NCI-H2196 treated with DMSO at 0.1 percent for 48 hours (cell line): ENCODE measurements around the gene DOCK4.

ENCODE experiments used
- DNase-seq: peaks from one replicate; lab custom pipeline; 2025; ENCODE audit not compliant: unreplicated experiment; lab: John Stamatoyannopoulos, UW

DOCK4 gene

GRCh38 chr7:112059675-112060074 is 146.5 kb downstream of the DOCK4 start:
- no peak for DNase-seq

DNA sequence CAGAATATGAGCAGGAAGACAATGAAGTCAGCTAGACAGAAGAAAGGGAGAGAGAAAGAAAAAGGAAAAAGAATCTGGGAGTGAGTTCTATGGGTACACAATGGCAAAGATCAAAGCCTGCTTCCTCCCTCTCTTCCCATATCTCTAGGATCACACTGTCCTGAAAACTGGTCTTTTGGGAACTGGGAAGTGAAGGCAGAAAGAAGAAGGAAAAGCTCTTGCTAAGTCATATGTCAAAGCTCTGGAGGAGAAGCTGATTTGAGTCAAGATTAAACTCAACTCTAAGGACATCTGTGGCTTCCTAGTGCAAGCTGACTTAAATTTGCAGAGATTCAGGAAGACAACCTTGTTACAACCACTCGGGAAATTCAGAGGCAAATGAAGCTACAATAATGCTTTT is 147.5 kb downstream of the DOCK4 start:
- DNase-seq = no peak

- DNase-seq = no peak
These were observed 149.8 kb downstream of the DOCK4 start for GRCh38 chr7:112056409-112056808.

GRCh38 chr7:112053737-112054069 is 152.5 kb downstream of the DOCK4 start:
- DNase-seq = no peak

DNA sequence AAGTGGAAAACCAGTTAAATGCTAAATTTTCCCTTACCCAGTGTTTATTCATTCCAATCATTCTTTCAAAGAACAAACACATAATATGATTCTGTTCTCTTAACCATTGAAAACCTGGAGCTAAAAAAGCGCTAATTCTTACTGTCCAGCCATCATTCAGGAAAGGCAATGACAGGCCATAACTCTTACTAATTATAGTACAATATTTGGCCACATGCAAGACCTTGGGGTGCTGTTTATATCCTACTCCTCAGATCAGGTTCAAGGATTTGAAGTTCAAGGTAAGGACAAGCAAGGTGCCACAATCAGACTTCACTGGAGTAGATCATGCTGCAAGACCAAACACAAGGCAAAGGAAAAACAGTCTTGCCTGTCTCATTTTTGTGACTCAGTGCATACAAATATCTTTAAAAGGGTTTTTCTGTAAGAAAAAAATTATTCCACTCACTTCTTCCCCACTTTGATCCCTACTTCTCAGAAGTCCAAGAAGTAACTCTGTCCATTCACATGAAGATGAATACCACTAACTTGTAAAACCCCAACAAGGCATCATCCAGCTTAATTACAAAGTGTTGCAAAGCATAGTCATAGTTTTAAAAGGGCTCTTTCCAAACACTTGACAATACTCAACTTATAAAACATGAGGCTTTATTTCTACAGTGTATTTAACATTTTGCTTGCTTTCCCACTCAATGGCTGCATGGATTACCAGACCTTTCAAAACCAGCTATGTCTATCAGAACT is 153.0 kb downstream of the DOCK4 start:
- no peak for DNase-seq

- DNase-seq = no peak
These were observed 153.7 kb downstream of the DOCK4 start for GRCh38 chr7:112052498-112052897.

GRCh38 chr7:112050250-112050881 is 155.8 kb downstream of the DOCK4 start:
- no peak for DNase-seq

GRCh38 chr7:112049555-112050249 is 156.5 kb downstream of the DOCK4 start:
- no peak for DNase-seq

GRCh38 chr7:112047421-112047820 is 158.8 kb downstream of the DOCK4 start:
- no peak for DNase-seq

GRCh38 chr7:112045222-112045621 is 161.0 kb downstream of the DOCK4 start:
- DNase-seq = no peak

DNA sequence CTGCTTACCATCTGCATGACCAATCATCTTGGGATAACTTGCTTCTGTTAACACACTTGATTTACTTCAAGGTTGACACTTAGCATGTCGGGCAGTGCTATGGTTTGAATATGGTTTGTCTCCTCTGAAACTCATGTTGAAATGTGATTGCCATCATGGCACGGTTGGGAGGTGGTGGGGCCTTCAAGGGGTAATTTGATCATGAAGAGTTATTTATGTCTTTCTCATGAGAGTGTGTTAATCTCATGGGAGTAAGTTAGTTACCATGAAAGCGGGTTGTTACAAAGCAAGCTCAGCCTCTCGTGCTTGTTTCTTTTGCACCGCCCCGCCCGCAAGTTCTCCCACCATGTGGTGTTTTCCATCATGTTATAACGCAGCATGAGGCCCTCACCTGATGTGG is 163.6 kb downstream of the DOCK4 start:
- DNase-seq = no peak

GRCh38 chr7:112038353-112038752 is 167.8 kb downstream of the DOCK4 start:
- DNase-seq = no peak

GRCh38 chr7:112036071-112036470 is 170.1 kb downstream of the DOCK4 start:
- no peak for DNase-seq

GRCh38 chr7:112031689-112032088 is 174.5 kb downstream of the DOCK4 start:
- DNase-seq = no peak

DNA sequence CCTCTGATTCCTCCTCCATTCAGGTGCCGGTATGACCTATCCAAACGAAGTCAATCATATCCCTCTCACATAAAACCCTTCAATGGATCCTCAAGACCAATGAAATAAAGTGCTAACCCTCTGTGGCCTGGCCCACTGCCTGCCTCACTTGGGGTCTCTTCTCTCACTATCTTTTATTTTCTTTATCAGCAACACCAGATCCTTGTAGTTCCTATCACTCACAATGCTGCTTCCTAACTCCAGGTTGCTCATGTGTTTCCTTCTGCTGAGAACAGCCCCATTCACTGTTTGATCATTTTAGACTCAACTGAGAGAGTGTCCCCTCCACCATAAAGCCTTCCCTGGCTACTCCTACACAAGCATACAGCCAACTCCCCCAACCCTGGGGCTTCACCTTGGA is 180.6 kb downstream of the DOCK4 start:
- no peak for DNase-seq

DNA sequence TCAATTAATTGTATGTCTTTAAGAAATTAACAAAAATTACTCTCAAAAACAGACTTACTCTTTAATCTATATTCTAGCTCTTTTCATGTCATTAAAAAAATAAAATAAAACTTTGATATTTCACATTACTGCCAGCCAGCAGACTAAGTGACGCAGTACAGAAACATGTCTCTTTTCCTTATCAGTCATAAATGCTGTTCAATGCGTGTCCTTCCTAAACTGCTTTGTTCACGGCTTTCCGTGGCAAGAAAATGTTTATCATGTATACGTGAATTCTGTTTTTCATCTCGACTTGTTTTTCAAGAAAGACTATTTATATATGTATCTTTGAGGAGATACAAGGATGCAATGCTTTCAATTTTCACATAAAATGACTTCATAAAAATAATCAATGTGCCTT is 182.4 kb downstream of the DOCK4 start:
- no peak for DNase-seq

DNA sequence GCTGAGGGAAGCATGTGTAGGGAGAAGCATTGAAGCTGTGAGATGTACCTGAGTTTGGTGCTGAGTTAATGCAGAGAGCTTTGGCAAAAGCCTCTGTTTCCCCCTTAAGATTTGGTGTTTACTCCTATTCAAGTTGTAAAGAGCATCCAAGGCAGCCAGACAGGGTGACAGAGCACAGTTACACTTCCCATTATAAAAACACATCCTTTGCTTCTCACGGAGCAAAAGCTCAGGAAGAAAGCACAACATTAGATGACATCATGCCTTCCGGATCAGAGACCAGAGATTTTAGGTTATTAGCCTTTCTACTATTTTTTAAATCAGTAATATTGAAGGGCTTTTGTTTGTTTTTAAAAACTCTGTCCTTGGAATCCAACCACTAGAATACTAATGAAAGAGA is 182.9 kb downstream of the DOCK4 start:
- DNase-seq = no peak

DNA sequence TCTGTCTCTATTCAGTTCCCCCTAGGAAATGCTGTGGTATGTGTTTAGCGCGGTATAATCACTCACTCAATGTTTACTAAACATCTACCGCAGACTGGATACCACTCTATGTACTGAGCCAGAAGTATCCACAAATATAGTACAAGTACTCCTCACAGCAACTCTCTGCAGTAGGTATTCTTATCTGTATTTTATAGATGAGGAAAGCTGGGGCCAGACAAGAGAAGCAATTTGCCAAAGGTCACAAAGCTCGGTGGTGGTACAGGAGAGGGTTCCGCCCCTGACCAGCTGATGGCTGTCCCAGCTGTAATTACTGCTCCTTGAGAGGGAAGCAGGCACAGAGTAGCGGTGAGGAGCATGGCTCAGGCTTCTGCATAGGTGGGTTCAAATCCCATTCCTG is 184.1 kb downstream of the DOCK4 start:
- DNase-seq = no peak

GRCh38 chr7:112021379-112022044 is 184.7 kb downstream of the DOCK4 start:
- no peak for DNase-seq

GRCh38 chr7:112020800-112021199 is 185.4 kb downstream of the DOCK4 start:
- DNase-seq = no peak

- DNase-seq = no peak
These were observed 186.3 kb downstream of the DOCK4 start for GRCh38 chr7:112019932-112020331.
